HG03103 (cell line): ENCODE results near the gene CFAP53.
"Not testable (repeated sequence)": the region's sequence is repeated elsewhere in the genome, so short reads cannot be mapped to it uniquely, and the experiment has no call there.

Source experiments
- ATAC-seq: cut with Tn5 transposase; IDR thresholded peaks from one replicate; pipeline ENCODE4 v1.9.1; 2021; ENCODE audit warnings: low read depth; ENCODE audit not compliant: unreplicated experiment

The CFAP53 gene

GRCh38 chr18:50274044-50274442 lies 7.7 kb upstream of the CFAP53 start:
- no peak for ATAC-seq

- no peak for ATAC-seq
Observed at GRCh38 chr18:50273203-50274043, 7.1 kb upstream of the CFAP53 start.

- ATAC-seq, result no peak
Observed at GRCh38 chr18:50272568-50272967, 6.3 kb upstream of the CFAP53 start.

GRCh38 chr18:50268022-50268747 lies 1.9 kb upstream of the CFAP53 start:
- peak; percentile 66 for ATAC-seq

GRCh38 chr18:50262977-50263376 lies 3.3 kb downstream of the CFAP53 start:
- ATAC-seq, result no peak

- no peak for ATAC-seq
Observed at GRCh38 chr18:50250935-50251334, 15.4 kb downstream of the CFAP53 start.

- ATAC-seq, result no peak
Observed at GRCh38 chr18:50249576-50249975, 16.7 kb downstream of the CFAP53 start.

GRCh38 chr18:50247561-50247960 lies 18.7 kb downstream of the CFAP53 start:
- no peak for ATAC-seq

GRCh38 chr18:50241768-50242167 lies 24.5 kb downstream of the CFAP53 start:
- ATAC-seq, result not testable (repeated sequence)

GRCh38 chr18:50240080-50240563 lies 26.2 kb downstream of the CFAP53 start:
- no peak for ATAC-seq

GRCh38 chr18:50232419-50232818 lies 33.9 kb downstream of the CFAP53 start:
- no peak for ATAC-seq

GRCh38 chr18:50231621-50232020 lies 34.7 kb downstream of the CFAP53 start:
- no peak for ATAC-seq

GRCh38 chr18:50220249-50220648 lies 46.0 kb downstream of the CFAP53 start:
- ATAC-seq, result not testable (repeated sequence)

GRCh38 chr18:50218432-50219197 lies 47.7 kb downstream of the CFAP53 start:
- ATAC-seq, result no peak

- no peak for ATAC-seq
Observed at GRCh38 chr18:50209311-50209710, 57.0 kb downstream of the CFAP53 start.

- no peak for ATAC-seq
Observed at GRCh38 chr18:50207722-50208121, 58.6 kb downstream of the CFAP53 start.

- no peak for ATAC-seq
Observed at GRCh38 chr18:50203801-50204604, 62.3 kb downstream of the CFAP53 start.

GRCh38 chr18:50201476-50202018 lies 64.7 kb downstream of the CFAP53 start:
- ATAC-seq, result no peak

GRCh38 chr18:50199921-50200320 lies 66.4 kb downstream of the CFAP53 start:
- ATAC-seq, result no peak

- ATAC-seq, result no peak
Observed at GRCh38 chr18:50199346-50199855, 66.9 kb downstream of the CFAP53 start.
